H9 (cell line): ENCODE results near the gene PPL. TPM values are rescaled to one million over a fixed set of nuclear protein-coding genes. Genes with fewer than 3 reads are reported as not detected.

Experiments
- DNase-seq: peaks from one replicate; pipeline ENCODE4 v3.0.0-alpha.2; 2017
- H2AFZ ChIP-seq: one replicate; pipeline ENCODE4 v1.6.1; 2013; ENCODE audit warnings: mild to moderate bottlenecking, low read length, control low read depth, moderate library complexity
- H2AK5ac ChIP-seq: 2 replicates; pipeline ENCODE4 v1.6.1; 2013; ENCODE audit warnings: low read length, control low read depth, mixed read lengths; ENCODE audit not compliant: insufficient read length
- H2BK120ac ChIP-seq: one replicate; pipeline ENCODE4 v1.6.1; 2013; ENCODE audit warnings: low read depth, mild to moderate bottlenecking, low read length, control low read depth, inconsistent platforms; ENCODE audit not compliant: poor library complexity, severe bottlenecking
- H2BK12ac ChIP-seq: 2 replicates; pipeline ENCODE4 v1.6.1; 2013; ENCODE audit warnings: low read length, control low read depth, mixed read lengths, low read depth; ENCODE audit not compliant: insufficient read length
- H2BK15ac ChIP-seq: 2 replicates; pipeline ENCODE4 v1.6.1; 2013; ENCODE audit warnings: low read depth, low read length, control low read depth
- H2BK20ac ChIP-seq: one replicate; pipeline ENCODE4 v1.6.1; 2013; ENCODE audit warnings: low read depth, mild to moderate bottlenecking, low read length, control low read depth, inconsistent platforms; ENCODE audit not compliant: poor library complexity, severe bottlenecking
- H2BK5ac ChIP-seq: 2 replicates; pipeline ENCODE4 v1.6.1; 2013; ENCODE audit warnings: low read length, control low read depth, mixed read lengths; ENCODE audit not compliant: insufficient read length
- H3K14ac ChIP-seq: 2 replicates; pipeline ENCODE4 v1.6.1; 2013; ENCODE audit warnings: low read length, control low read depth; ENCODE audit not compliant: insufficient read depth
- H3K18ac ChIP-seq: 2 replicates; pipeline ENCODE4 v1.6.1; 2013; ENCODE audit warnings: low read depth, mild to moderate bottlenecking, mixed read lengths, low read length, control low read depth; ENCODE audit not compliant: insufficient read length
- H3K23ac ChIP-seq: 2 replicates; pipeline ENCODE4 v1.6.1; 2013; ENCODE audit warnings: low read length, control low read depth, mixed read lengths, low read depth; ENCODE audit not compliant: insufficient read length
- H3K23me2 ChIP-seq: 2 replicates; pipeline ENCODE4 v1.6.1; 2013; ENCODE audit warnings: low read depth, mild to moderate bottlenecking, mixed read lengths, low read length, control low read depth; ENCODE audit not compliant: insufficient read length, poor library complexity, severe bottlenecking
- H3K27ac ChIP-seq: 2 replicates; pipeline ENCODE4 v1.5.1; 2013; ENCODE audit warnings: low read length, control low read depth, mixed read lengths, low read depth; ENCODE audit not compliant: insufficient read length
- H3K27me3 ChIP-seq: 2 replicates; pipeline ENCODE4 v1.6.1; 2013; ENCODE audit warnings: low read length, control low read depth, inconsistent platforms; ENCODE audit not compliant: insufficient read depth
- H3K4ac ChIP-seq: 2 replicates; pipeline ENCODE4 v1.6.1; 2013; ENCODE audit warnings: low read depth, mild to moderate bottlenecking, control low read depth, inconsistent platforms, low read length, moderate library complexity
- H3K4me1 ChIP-seq: 2 replicates; pipeline ENCODE4 v1.6.1; 2013; ENCODE audit warnings: low read length, control low read depth, inconsistent platforms; ENCODE audit not compliant: insufficient read depth
- H3K4me2 ChIP-seq: 2 replicates; pipeline ENCODE4 v1.6.1; 2013; ENCODE audit warnings: low read length, control low read depth, mixed read lengths; ENCODE audit not compliant: insufficient read length, insufficient read depth
- H3K56ac ChIP-seq: 2 replicates; pipeline ENCODE4 v1.6.1; 2013; ENCODE audit warnings: low read depth, mild to moderate bottlenecking, mixed read lengths, low read length, control low read depth; ENCODE audit not compliant: insufficient read length
- H3K79me1 ChIP-seq: 2 replicates; pipeline ENCODE4 v1.6.1; 2013; ENCODE audit warnings: low read depth, mild to moderate bottlenecking, moderate library complexity, low read length, control low read depth, inconsistent platforms; ENCODE audit not compliant: insufficient read depth, poor library complexity, severe bottlenecking
- H3K79me2 ChIP-seq: 2 replicates; pipeline ENCODE4 v1.6.1; 2013; ENCODE audit warnings: low read length, control low read depth, inconsistent platforms; ENCODE audit not compliant: insufficient read depth
- H3K9ac ChIP-seq: 2 replicates; pipeline ENCODE4 v1.6.1; 2013; ENCODE audit warnings: low read length, control low read depth, mixed read lengths; ENCODE audit not compliant: insufficient read length; ENCODE audit errors: extremely low read depth
- H3K9me3 ChIP-seq: one replicate; pipeline ENCODE4 v1.6.1; 2013; ENCODE audit warnings: low read depth, low read length, inconsistent platforms; ENCODE audit not compliant: control insufficient read depth
- H3T11ph ChIP-seq: one replicate; pipeline ENCODE4 v1.6.1; 2013; ENCODE audit warnings: mild to moderate bottlenecking, low read length, control low read depth, inconsistent platforms
- H4K20me1 ChIP-seq: one replicate; pipeline ENCODE4 v1.6.1; 2013; ENCODE audit not compliant: control insufficient read depth, insufficient read length, insufficient read depth
- H4K5ac ChIP-seq: 2 replicates; pipeline ENCODE4 v1.6.1; 2013; ENCODE audit warnings: low read depth, mild to moderate bottlenecking, mixed read lengths, low read length, control low read depth; ENCODE audit not compliant: insufficient read length
- H4K8ac ChIP-seq: replicated peaks from 2 replicates; pipeline ENCODE4 v1.6.1; 2013; ENCODE audit warnings: low read length, control low read depth, mixed read lengths, low read depth; ENCODE audit not compliant: insufficient read length
- H4K91ac ChIP-seq: 2 replicates; pipeline ENCODE4 v1.6.1; 2013; ENCODE audit warnings: low read depth, mild to moderate bottlenecking, moderate library complexity, mixed read lengths, low read length, control low read depth; ENCODE audit not compliant: insufficient read length
- H3K27ac Mint-ChIP-seq, 3 experiments: 2 replicates in 2 of 3; 3 replicates in 1 of 3; pipeline ENCODE4 v1.8.0; 2020 to 2021; ENCODE audit warnings: mixed read lengths in 3 of 3, mild to moderate bottlenecking in 1 of 3, moderate library complexity in 1 of 3
- H3K27me3 Mint-ChIP-seq: 2 replicates; pipeline ENCODE4 v1.8.0; 2021; ENCODE audit warnings: low read depth, mild to moderate bottlenecking, moderate library complexity, mixed read lengths
- H3K36me3 Mint-ChIP-seq, 3 experiments: 2 replicates in 2 of 3; 3 replicates in 1 of 3; pipeline ENCODE4 v1.8.0; 2020 to 2021; ENCODE audit warnings: low read depth in 3 of 3, mixed read lengths in 3 of 3; ENCODE audit not compliant: insufficient read depth in 1 of 3
- H3K4me1 Mint-ChIP-seq, 2 experiments: 2 replicates each; pipeline ENCODE4 v1.8.0; 2020; ENCODE audit warnings: mixed read lengths in 2 of 2
- H3K4me3 Mint-ChIP-seq, 2 experiments: 2 replicates in 1 of 2; 3 replicates in 1 of 2; pipeline ENCODE4 v1.8.0; 2020 to 2021; ENCODE audit warnings: mild to moderate bottlenecking in 2 of 2, mixed read lengths in 2 of 2, moderate library complexity in 1 of 2
- H3K9me3 Mint-ChIP-seq, 2 experiments: 2 replicates in 1 of 2; 3 replicates in 1 of 2; pipeline ENCODE4 v1.8.0; 2020; ENCODE audit warnings: mild to moderate bottlenecking in 2 of 2, mixed read lengths in 2 of 2, moderate library complexity in 1 of 2
- CTCF ChIP-seq: fragments of 200-600 bp; sonication (generic); conservative IDR thresholded peaks from 3 replicates; pipeline ENCODE4 v1.8.0; 2021; ENCODE audit warnings: antibody characterized with exemption, mild to moderate bottlenecking
- WGBS: extraction: QIAGEN DNeasy Blood & Tissue Kit; methylation state at CpG from one replicate; pipeline ENCODE4 v1.1.7; 2013; ENCODE audit warnings: missing lambda C conversion rate, low lambda C conversion rate, mixed read lengths; ENCODE audit not compliant: insufficient read length; ENCODE audit errors: extremely low coverage; 5-methylcytosine and 5-hydroxymethylcytosine counted together
- total RNA-seq: library from RNA; stranded (reverse); gene quantifications from 2 replicates; pipeline ENCODE4 v1.2.1, GENCODE V29; 2021

Gene PPL
- total RNA-seq, 1 experiment from 2014 or later, result 29.2 TPM

GRCh38 chr16:4942481-4942880 is 5.5 kb upstream of the PPL start:
- H3T11ph ChIP-seq, result no peak overlapping the region
- no peak overlapping the region for H2AFZ ChIP-seq
- peaks cover 1% of the 10 kb centered on the region for H3K27me3 Mint-ChIP-seq
- no peak overlapping the region for H2BK120ac ChIP-seq
- H4K8ac ChIP-seq, result no peak overlapping the region
- no peak overlapping the region for H3K4me3 Mint-ChIP-seq
- no peak overlapping the region for H3K4ac ChIP-seq
- no peak overlapping the region for H2BK20ac ChIP-seq
- H3K14ac ChIP-seq, result no peak overlapping the region
- no peak overlapping the region for H3K9ac ChIP-seq
- peaks cover 42 to 44% of the 10 kb centered on the region in 2 experiments for H3K4me1 Mint-ChIP-seq
- no peak overlapping the region for H4K91ac ChIP-seq
- H3K9me3 ChIP-seq, result no peaks in the 10 kb centered on the region
- H3K18ac ChIP-seq, result peak overlapping the region; percentile 45
- H3K27ac Mint-ChIP-seq, result peak overlapping the region in 2 of 3 experiments; percentile 89 to 96; a peak in 2 of 7 replicates
- no peaks in the 10 kb centered on the region for H3K27me3 ChIP-seq
- H3K79me1 ChIP-seq, result no peaks in the 10 kb centered on the region
- no peak overlapping the region for H2BK12ac ChIP-seq
- H3K9me3 Mint-ChIP-seq, result no peaks in the 10 kb centered on the region; a peak in 1 of 5 replicates
- WGBS, result no CpG with 5 or more reads among the region's 9 CpGs
- H2AK5ac ChIP-seq, result no peak overlapping the region
- no peak overlapping the region for H4K5ac ChIP-seq
- no peak overlapping the region for H2BK15ac ChIP-seq
- H3K79me2 ChIP-seq, result no peaks in the 10 kb centered on the region
- H4K20me1 ChIP-seq, result no peaks in the 10 kb centered on the region
- H3K27ac ChIP-seq, result no peak overlapping the region
- no peak overlapping the region for H3K56ac ChIP-seq
- DNase-seq, result no peak
- no peaks in the 10 kb centered on the region for H3K36me3 Mint-ChIP-seq
- H3K4me1 ChIP-seq, result peaks cover 6% of the 10 kb centered on the region
- H3K4me2 ChIP-seq, result no peak overlapping the region
- H3K23me2 ChIP-seq, result no peaks in the 10 kb centered on the region
- TF ChIP-seq CTCF, result no peak
- H3K23ac ChIP-seq, result no peak overlapping the region
- no peak overlapping the region for H2BK5ac ChIP-seq
